Myocyte (in vitro differentiated cells): Measurements from ENCODE around the gene IL7R. TPM values are rescaled to one million over a fixed set of nuclear protein-coding genes. Genes with fewer than 3 reads are reported as not detected.

Source experiments
- DNase-seq: peaks from one replicate; pipeline ENCODE4 v3.0.0-alpha.2; 2012; ENCODE audit warnings: low read depth
- polyA plus RNA-seq: library from polyadenylated mRNA; unstranded; fragments of >200 nt; gene quantifications from one replicate; pipeline ENCODE4 v1.2.1, GENCODE V29; 2012; ENCODE audit warnings: missing spikeins
- total RNA-seq: library from RNA; depleted of rRNA; stranded (reverse); fragments of >200 nt; gene quantifications from 2 replicates; pipeline ENCODE4 v1.2.3, GENCODE V29; 2014

The IL7R gene
- total RNA-seq = 0.29 and 2.9 TPM in 2 replicates
- 0.47 TPM for polyA plus RNA-seq

GRCh38 chr5:35856765-35857351 lies at the start of gene IL7R:
Gene IL7R, plus strand, starts transcription at chr5:35856891. Its CDS starts 87 bp downstream, at chr5:35856978.
- DNase-seq = no peak

DNA sequence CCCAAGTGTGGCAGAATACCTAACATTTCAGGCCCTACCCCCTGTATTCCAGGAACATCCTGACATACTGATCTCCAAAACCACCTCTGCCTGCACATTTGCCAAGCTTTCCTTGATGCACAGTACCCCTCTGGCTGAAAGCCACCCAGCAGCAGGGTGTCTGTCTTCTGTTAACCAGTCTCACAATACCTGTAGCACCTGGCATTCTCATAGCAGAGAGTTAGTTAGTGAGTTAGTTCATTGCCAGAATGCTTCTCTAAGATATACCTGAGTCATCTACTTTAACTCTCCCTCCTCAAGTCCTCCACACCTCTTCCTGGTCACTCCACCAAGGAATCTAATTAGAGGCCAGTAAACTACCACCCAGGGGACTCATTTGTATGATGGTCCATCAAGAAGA lies 46.1 kb upstream of the IL7R start:
- DNase-seq = no peak

GRCh38 chr5:35811108-35811741 lies 45.5 kb upstream of the IL7R start:
- DNase-seq = no peak

DNA sequence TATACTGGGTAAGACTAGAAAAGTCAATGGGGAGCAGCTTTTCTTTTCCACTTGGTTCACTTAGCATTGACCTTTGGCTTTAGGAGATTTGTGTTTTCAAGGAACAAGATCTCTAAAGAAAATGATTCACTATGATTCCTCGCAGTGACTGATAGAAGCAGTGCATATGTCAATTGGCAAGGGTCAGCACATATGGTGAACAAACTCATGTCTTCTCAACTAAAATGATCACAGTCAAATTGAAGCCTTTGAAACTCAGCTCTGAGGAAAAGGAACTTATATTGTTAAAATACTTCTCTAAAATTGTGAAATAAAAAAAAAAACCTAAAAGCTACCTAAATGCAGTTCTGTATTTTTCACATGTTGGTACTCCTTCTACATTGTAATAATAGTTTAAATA lies 43.2 kb upstream of the IL7R start:
- DNase-seq = no peak

- no peak for DNase-seq
These were observed 41.4 kb upstream of the IL7R start for GRCh38 chr5:35815089-35815936.

GRCh38 chr5:35816881-35817521 lies 39.7 kb upstream of the IL7R start:
- no peak for DNase-seq

DNA sequence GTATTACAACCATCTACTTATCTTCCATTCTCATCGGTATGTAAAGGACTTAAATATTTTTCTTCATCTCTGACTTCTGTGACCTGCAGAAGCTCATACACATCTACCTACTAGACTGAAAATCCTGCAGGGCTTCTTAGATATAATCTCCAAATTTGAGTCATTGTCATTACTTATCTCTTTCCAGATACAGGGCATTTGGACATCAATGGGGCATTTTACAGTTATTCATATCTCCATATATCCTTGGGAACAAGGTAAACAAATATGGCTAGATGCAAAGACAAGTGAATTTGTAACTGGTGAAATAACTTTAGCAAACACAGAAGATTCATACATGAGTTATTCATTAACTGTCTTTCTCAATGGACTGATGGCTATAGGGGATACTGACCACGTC lies 37.7 kb upstream of the IL7R start:
- DNase-seq = no peak

- DNase-seq = no peak
These were observed 37.0 kb upstream of the IL7R start for GRCh38 chr5:35819668-35820067.

GRCh38 chr5:35820735-35821134 lies 36.0 kb upstream of the IL7R start:
- DNase-seq = no peak

DNA sequence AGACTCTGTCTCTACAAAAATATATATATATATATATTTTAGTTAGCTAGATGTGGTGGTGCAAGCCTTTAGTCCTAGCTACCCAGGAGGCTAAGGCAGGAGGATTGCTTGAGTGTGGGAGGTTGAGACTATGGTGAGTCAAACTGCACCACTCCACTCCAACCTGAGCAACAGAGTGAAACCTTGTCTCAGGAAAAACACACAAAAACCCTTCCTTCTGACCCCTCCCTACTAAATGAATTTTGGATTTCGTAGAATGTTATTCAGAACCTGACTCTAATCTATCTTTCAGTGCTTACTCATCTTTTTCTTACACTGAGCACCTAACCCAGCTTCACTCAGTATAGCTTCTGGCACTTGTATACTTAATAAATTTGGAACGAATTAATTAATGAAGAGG lies 35.2 kb upstream of the IL7R start:
- no peak for DNase-seq

- no peak for DNase-seq
These were observed 34.2 kb upstream of the IL7R start for GRCh38 chr5:35822511-35822910.

DNA sequence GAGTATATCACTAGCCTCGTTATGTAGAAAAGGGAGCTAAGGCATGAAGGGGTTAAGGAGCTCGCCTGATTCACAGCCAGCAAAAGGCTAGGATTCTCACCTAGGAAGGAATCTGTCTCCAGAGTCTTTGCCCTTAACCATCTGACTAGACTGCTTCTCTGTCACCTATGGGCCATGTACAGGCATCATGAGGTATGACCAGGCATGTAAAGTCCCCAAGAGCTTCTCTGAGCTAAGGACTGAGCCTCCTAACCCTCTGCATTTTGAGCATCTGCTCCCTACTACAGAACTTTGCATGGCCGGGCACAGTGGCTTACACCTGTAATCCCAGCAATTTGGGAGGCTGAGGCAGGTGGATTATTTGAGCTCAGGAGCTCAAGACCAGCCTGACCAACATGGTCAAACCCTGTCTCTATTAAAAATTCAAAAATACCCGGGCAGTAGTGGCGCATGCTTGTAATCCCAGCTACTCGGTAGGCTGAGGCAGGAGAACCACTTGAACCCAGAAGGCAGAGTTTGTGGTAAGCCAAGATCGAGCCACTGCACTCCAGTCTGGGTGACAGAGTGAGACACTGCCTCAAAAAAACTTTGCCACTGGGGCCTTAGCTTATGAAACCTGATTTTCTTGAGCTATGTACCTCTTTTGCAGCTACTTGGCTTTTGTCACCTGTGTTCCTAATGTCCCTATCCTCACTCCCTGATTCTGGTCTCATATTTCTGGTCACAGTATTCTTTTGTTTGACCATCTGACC lies 33.2 kb upstream of the IL7R start:
- DNase-seq = no peak

GRCh38 chr5:35826056-35826455 lies 30.6 kb upstream of the IL7R start:
- DNase-seq = no peak

- DNase-seq = no peak
These were observed 30.1 kb upstream of the IL7R start for GRCh38 chr5:35826554-35826953.

DNA sequence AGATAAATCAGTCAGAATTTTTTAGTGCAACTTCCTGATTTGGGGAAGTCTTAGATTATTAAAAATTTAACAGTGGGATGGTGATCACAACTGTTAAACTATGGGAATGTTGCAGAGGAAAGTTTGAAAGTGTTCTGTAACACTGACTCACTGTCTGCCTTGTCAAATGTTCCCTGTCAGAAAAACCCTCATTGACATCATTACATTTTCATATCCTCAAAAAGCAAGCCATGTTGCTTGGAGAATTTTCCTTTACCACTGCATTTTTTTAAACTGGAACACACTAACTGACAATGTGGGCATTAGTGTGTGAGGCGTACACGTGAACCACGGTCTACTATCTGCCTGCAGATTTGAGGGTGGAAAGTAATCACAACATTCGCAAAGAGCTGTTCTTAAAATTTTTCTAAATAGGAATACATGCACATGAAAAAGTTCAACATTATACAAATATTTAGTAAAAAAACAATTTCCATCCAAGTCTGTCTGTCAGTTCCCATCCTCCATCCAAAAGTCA lies 28.6 kb upstream of the IL7R start:
- no peak for DNase-seq

DNA sequence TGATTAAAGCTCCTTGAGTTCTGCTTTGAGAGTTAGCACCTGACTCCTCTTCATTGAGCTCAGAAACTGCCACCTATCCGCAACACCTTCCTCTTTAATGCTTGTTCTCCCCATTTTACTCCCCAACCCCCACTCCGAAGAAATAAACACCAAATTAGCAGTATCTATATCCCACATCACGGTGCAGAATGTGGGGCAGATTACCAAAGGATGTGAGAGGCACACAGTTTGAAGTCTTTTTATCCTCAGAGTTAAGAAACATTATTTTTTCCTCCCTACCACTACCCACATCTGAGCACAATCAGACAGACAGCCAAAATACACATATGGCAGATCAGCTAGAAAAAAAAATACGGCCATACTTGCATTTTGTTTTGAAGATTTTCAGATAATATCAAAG lies 26.1 kb upstream of the IL7R start:
- DNase-seq = no peak

GRCh38 chr5:35832762-35833161 lies 23.9 kb upstream of the IL7R start:
- no peak for DNase-seq

GRCh38 chr5:35833224-35833623 lies 23.5 kb upstream of the IL7R start:
- DNase-seq = no peak

GRCh38 chr5:35835796-35836742 lies 20.6 kb upstream of the IL7R start:
- no peak for DNase-seq
